GM21825 (cell line): ENCODE data around the gene METTL27.
"Not testable (repeated sequence)": the region's sequence is repeated elsewhere in the genome, so short reads cannot be mapped to it uniquely, and the experiment has no call there.

ENCODE experiments used
- ATAC-seq: cut with Tn5 transposase; IDR thresholded peaks from one replicate; pipeline ENCODE4 v1.9.1; 2021; ENCODE audit warnings: mild to moderate bottlenecking, moderate library complexity; ENCODE audit not compliant: unreplicated experiment

The METTL27 gene

GRCh38 chr7:73839743-73840714, 2.3 kb downstream of the METTL27 start:
- no peak for ATAC-seq

GRCh38 chr7:73839290-73839689, 3.0 kb downstream of the METTL27 start:
- ATAC-seq = no peak

- no peak for ATAC-seq
Observed at GRCh38 chr7:73838642-73839041, 3.7 kb downstream of the METTL27 start.

GRCh38 chr7:73837167-73837566, 5.1 kb downstream of the METTL27 start:
- ATAC-seq = not testable (repeated sequence)

GRCh38 chr7:73834626-73835191, 7.6 kb downstream of the METTL27 start:
- no peak for ATAC-seq

GRCh38 chr7:73833251-73833919, 8.9 kb downstream of the METTL27 start:
- no peak for ATAC-seq

GRCh38 chr7:73832806-73833205, 9.5 kb downstream of the METTL27 start:
- ATAC-seq = no peak

- no peak for ATAC-seq
Observed at GRCh38 chr7:73831834-73832651, 10.3 kb downstream of the METTL27 start.

- ATAC-seq = no peak
Observed at GRCh38 chr7:73831584-73831833, 10.8 kb downstream of the METTL27 start.

- ATAC-seq = no peak
Observed at GRCh38 chr7:73830681-73831583, 11.4 kb downstream of the METTL27 start, which contains the start of gene CLDN4. Gene CLDN4 (plus strand): TSS chr7:73830996. CDS start chr7:73831202, 206 bp downstream.

- no peak for ATAC-seq
Observed at GRCh38 chr7:73829921-73830680, 12.2 kb downstream of the METTL27 start.

- ATAC-seq = no peak
Observed at GRCh38 chr7:73829505-73829904, 12.8 kb downstream of the METTL27 start.

- ATAC-seq = no peak
Observed at GRCh38 chr7:73828972-73829371, 13.3 kb downstream of the METTL27 start.

- ATAC-seq = no peak
Observed at GRCh38 chr7:73828107-73828803, 14.1 kb downstream of the METTL27 start.

GRCh38 chr7:73827567-73828106, 14.7 kb downstream of the METTL27 start:
- no peak for ATAC-seq

- no peak for ATAC-seq
Observed at GRCh38 chr7:73824986-73825385, 17.3 kb downstream of the METTL27 start.

GRCh38 chr7:73823873-73824592, 18.3 kb downstream of the METTL27 start:
- ATAC-seq = no peak

- ATAC-seq = no peak
Observed at GRCh38 chr7:73823257-73823656, 19.1 kb downstream of the METTL27 start.
